T-helper 1 cell treated with Interleukin-12 subunit alpha and Interleukin-12 subunit beta and Interleukin-4 antibody, amounts not matched to agents 30 μg/mL and 1 μg/mL, for 36 hours (primary cell): ENCODE results near the gene C1QTNF6.

Experiments used
- H3K27ac Mint-ChIP-seq: one replicate; pipeline ENCODE4 v1.8.0; 2021; ENCODE audit warnings: mild to moderate bottlenecking, mixed read lengths
- H3K27me3 Mint-ChIP-seq: one replicate; pipeline ENCODE4 v1.8.0; 2021; ENCODE audit warnings: low read depth, mixed read lengths
- H3K36me3 Mint-ChIP-seq: one replicate; pipeline ENCODE4 v1.8.0; 2021; ENCODE audit warnings: low read depth, mixed read lengths
- H3K4me1 Mint-ChIP-seq: one replicate; pipeline ENCODE4 v1.8.0; 2021; ENCODE audit warnings: low read depth, mixed read lengths
- H3K4me3 Mint-ChIP-seq: one replicate; pipeline ENCODE4 v1.8.0; 2021; ENCODE audit warnings: mild to moderate bottlenecking, moderate library complexity, mixed read lengths
- H3K9me3 Mint-ChIP-seq: one replicate; pipeline ENCODE4 v1.8.0; 2021; ENCODE audit warnings: mixed read lengths

The C1QTNF6 gene

DNA sequence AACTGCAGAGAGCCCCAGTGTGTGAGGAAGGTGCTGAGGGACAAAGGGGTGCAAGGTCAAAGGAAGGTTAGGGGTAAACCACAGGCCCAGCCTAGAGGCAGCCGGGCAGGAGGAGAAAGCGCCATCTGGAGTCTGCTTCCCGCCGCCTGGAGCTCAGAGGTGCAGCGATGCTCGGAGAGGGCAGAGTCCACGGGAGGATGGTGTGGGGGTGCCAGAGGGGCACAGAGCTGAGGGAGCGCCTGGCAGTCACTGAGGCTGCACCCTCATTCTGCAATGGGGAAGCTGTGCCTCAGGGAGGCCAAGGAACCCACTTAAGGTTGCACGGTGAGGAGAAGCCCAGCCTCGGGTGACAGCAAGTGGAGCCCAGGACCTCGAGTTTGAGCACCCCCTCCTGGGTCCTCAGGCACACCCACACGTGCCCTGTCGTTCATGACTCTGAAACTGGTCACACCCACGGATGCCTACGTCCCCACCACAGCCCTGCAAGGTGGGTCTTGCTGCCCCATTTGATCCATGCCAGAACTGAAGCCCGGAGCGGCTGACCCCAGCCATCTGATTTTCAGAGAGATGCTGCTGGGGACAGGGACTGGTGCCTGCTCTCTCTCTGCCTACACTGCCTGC lies 39.9 kb downstream of the C1QTNF6 start:
- peak overlapping the region; percentile 98 for H3K27ac Mint-ChIP-seq
- H3K27me3 Mint-ChIP-seq = no peaks in the 10 kb centered on the region
- peak overlapping the region; percentile 90 for H3K4me3 Mint-ChIP-seq
- H3K9me3 Mint-ChIP-seq = peaks cover 11% of the 10 kb centered on the region
- H3K36me3 Mint-ChIP-seq = peaks cover 50% of the 10 kb centered on the region
- peaks cover 63% of the 10 kb centered on the region for H3K4me1 Mint-ChIP-seq

- peak overlapping the region; percentile 86 for H3K27ac Mint-ChIP-seq
- peaks cover 68% of the 10 kb centered on the region for H3K4me1 Mint-ChIP-seq
- peaks cover 53% of the 10 kb centered on the region for H3K36me3 Mint-ChIP-seq
- H3K4me3 Mint-ChIP-seq = peak overlapping the region; percentile 90
- no peaks in the 10 kb centered on the region for H3K27me3 Mint-ChIP-seq
- peaks cover 11% of the 10 kb centered on the region for H3K9me3 Mint-ChIP-seq
Observed at GRCh38 chr22:37147186-37147990, 40.7 kb downstream of the C1QTNF6 start.

DNA sequence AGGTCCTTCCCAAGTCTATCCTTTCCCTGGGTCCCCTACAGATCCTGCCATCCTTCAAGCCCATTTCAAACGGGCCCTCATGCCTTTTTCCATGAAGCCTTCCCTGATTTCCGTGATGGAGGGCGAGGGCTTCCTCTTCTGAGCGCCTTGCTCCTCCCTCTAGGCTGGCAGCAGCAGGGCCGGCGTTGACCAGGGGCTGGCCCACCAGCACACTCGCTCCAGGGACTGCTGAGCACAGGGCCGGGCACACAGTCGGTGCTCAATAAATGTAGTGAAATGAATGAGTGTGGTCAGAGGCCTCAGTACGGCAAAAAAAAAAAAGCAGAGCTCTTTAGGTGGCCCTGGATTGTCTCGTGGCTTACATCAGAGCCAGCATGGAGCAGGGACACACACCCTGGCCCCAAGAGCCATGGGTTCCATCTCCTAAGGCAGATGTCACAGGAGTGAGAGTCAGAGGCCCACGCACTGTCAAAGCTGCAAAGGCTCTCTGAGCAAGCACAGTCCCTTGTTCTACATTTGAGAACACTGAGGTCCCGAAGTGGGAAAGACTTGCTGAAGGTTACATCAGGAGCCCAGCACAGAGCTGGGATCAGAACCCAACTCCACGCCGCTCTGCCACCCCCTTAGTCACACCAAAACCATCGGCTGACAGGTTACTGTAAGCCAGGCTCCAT lies 41.4 kb downstream of the C1QTNF6 start:
- no peaks in the 10 kb centered on the region for H3K27me3 Mint-ChIP-seq
- H3K36me3 Mint-ChIP-seq = peaks cover 53% of the 10 kb centered on the region
- H3K27ac Mint-ChIP-seq = peak overlapping the region; percentile 55
- peak overlapping the region; percentile 90 for H3K4me3 Mint-ChIP-seq
- H3K4me1 Mint-ChIP-seq = peaks cover 66% of the 10 kb centered on the region
- peaks cover 11% of the 10 kb centered on the region for H3K9me3 Mint-ChIP-seq

DNA sequence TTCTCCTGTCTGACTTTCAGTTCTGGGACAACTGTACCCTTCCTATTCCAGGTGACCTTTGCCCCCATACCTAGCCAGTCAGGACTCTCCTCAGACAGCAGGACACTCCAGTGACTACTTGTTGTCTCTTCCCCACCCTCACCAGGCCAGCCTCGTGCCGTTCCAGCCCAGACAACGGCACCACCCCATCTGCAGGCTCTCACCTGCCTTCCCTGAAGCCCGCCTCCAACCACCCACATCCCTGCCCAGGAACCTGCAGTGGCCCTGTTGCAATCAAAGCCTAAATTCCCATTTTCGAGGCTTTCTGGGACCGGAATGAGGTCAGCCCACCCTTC lies 42.0 kb downstream of the C1QTNF6 start:
- Mint-ChIP-seq H3K36me3 (peaks cover 49% of the 10 kb centered on the region), H3K27ac (peak overlapping the region; percentile 55), H3K4me3 (peak overlapping the region; percentile 90), H3K4me1 (peaks cover 60% of the 10 kb centered on the region), H3K27me3 (no peaks in the 10 kb centered on the region), H3K9me3 (peaks cover 6% of the 10 kb centered on the region)

GRCh38 chr22:37145180-37146050 lies 42.6 kb downstream of the C1QTNF6 start:
- Mint-ChIP-seq H3K4me1 (peaks cover 55% of the 10 kb centered on the region), H3K9me3 (no peaks in the 10 kb centered on the region), H3K4me3 (peak overlapping the region; percentile 90), H3K36me3 (peaks cover 47% of the 10 kb centered on the region), H3K27me3 (no peaks in the 10 kb centered on the region), H3K27ac (peak overlapping the region; percentile 55)

GRCh38 chr22:37144180-37144554 lies 43.9 kb downstream of the C1QTNF6 start:
- Mint-ChIP-seq H3K27me3 (no peaks in the 10 kb centered on the region), H3K27ac (no peak overlapping the region), H3K9me3 (no peaks in the 10 kb centered on the region), H3K4me1 (peaks cover 48% of the 10 kb centered on the region), H3K4me3 (no peak overlapping the region), H3K36me3 (peaks cover 41% of the 10 kb centered on the region)

- Mint-ChIP-seq H3K4me3 (no peak overlapping the region), H3K27me3 (no peaks in the 10 kb centered on the region), H3K9me3 (no peaks in the 10 kb centered on the region), H3K27ac (no peak overlapping the region), H3K36me3 (peaks cover 55% of the 10 kb centered on the region), H3K4me1 (peaks cover 45% of the 10 kb centered on the region)
Observed at GRCh38 chr22:37141971-37142370, 46.1 kb downstream of the C1QTNF6 start.

DNA sequence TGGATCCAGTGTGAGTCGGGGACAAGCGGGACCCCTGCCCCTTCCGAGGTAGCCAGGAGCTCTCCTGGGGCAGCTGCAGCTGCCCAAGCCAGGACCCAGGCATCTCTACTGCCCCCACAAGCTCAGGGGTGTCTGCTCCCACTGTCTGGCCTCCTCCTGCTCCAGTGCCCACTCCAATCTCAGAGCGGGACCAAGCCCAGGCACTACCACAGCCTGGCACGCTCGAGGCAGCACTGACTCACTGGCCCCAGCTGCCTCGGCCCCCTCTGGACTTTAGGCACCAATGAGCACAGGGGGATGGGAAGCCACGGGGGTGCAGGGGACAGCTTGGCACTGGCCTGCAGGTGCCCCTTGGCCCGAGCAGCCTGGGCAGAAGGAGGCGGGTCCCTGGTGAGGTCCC lies 46.6 kb downstream of the C1QTNF6 start:
- H3K27me3 Mint-ChIP-seq = no peaks in the 10 kb centered on the region
- H3K4me3 Mint-ChIP-seq = no peak overlapping the region
- H3K27ac Mint-ChIP-seq = no peak overlapping the region
- H3K9me3 Mint-ChIP-seq = no peaks in the 10 kb centered on the region
- H3K36me3 Mint-ChIP-seq = peaks cover 55% of the 10 kb centered on the region
- H3K4me1 Mint-ChIP-seq = peaks cover 45% of the 10 kb centered on the region

DNA sequence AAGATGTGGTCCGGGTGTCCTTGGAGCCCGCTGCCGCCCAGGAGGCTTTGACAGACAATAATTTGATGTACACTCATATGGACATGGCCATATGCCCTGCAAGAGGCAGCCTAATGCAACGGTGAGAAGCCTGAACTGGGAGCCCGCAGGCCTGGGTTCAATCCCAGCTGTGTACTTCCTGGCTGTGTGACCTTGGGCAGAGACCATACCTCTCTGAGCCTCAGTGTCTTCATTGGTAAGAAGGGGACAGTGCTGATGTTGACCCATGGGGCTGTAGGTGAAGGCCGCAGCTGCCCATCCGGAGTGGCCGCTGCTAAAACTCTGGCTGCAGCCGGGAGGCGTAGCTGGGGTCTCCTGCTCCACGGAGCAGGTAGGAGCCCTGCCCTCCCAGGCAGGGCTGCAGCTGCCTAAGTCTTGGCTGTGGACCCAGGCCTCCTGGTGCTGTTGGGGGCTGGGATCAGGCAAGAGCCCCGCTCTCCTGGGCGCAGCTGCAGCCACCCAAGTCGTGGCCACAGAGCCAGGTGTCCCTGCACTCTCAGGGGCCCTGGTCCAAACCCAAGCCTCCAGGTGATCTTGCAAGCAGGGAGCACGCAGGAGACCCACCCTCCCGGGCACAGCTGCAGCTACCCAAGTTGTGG lies 47.2 kb downstream of the C1QTNF6 start:
- Mint-ChIP-seq H3K4me3 (no peak overlapping the region), H3K27ac (no peak overlapping the region), H3K9me3 (no peaks in the 10 kb centered on the region), H3K36me3 (peaks cover 51% of the 10 kb centered on the region), H3K27me3 (no peaks in the 10 kb centered on the region), H3K4me1 (peaks cover 39% of the 10 kb centered on the region)

DNA sequence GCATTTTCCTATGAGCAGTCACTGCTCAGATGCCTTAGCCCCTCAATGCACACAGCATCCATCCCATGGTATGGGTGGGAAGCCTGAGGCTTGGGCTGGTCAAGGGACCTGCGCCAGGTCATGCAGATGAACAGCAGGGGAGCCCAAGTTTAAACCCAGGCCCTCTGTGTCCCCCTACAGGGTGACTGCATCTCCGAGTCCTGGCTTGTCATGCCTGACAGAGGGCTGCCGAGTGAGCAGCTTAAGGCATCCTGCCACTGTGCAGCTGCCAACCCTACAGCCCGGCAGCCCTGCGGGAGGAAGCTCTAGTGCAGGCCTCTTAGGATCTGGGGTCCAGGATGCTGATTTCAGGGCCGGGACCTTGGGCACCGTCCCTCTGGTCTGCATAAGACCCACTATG lies 48.3 kb downstream of the C1QTNF6 start:
- Mint-ChIP-seq H3K4me3 (no peak overlapping the region), H3K4me1 (peaks cover 32% of the 10 kb centered on the region), H3K36me3 (peaks cover 54% of the 10 kb centered on the region), H3K9me3 (no peaks in the 10 kb centered on the region), H3K27ac (no peak overlapping the region), H3K27me3 (no peaks in the 10 kb centered on the region)

DNA sequence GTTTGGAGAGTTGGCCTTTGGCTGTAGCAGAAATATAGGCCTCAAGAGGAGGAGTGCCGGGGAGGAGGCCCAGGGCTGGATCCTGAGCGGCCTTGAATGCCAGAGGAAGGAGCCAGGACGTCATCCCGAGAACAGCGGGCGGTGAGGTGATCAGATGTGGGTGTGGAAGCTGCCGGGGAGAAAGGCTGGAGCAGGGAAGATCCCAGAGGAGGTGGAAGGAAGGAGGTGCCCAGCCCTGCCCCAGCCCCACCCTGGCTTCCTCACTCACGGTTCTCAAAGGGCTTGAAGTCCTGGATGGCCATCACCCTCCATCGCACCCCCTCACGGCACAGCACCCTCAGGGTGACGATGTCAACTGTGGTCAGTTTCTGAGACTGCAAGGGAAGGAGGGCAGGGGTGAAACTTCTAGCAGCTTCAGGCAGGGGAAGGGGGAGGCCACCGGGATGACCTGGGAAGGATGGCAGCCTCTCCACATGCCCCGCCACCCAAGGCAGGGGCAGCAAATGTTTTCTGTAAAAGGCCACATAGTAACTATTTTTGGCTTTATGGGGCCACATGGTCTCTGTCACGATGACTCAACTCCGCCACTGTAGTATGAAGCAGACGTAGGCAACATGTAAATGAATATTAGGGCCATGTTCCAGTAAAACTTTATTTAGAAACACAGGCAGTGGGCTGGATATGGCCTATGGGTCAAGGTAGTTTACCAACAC lies 49.0 kb downstream of the C1QTNF6 start:
- Mint-ChIP-seq H3K27me3 (no peaks in the 10 kb centered on the region), H3K4me3 (no peak overlapping the region), H3K36me3 (peaks cover 57% of the 10 kb centered on the region), H3K9me3 (no peaks in the 10 kb centered on the region), H3K4me1 (peaks cover 28% of the 10 kb centered on the region), H3K27ac (peak overlapping the region; percentile 63)

DNA sequence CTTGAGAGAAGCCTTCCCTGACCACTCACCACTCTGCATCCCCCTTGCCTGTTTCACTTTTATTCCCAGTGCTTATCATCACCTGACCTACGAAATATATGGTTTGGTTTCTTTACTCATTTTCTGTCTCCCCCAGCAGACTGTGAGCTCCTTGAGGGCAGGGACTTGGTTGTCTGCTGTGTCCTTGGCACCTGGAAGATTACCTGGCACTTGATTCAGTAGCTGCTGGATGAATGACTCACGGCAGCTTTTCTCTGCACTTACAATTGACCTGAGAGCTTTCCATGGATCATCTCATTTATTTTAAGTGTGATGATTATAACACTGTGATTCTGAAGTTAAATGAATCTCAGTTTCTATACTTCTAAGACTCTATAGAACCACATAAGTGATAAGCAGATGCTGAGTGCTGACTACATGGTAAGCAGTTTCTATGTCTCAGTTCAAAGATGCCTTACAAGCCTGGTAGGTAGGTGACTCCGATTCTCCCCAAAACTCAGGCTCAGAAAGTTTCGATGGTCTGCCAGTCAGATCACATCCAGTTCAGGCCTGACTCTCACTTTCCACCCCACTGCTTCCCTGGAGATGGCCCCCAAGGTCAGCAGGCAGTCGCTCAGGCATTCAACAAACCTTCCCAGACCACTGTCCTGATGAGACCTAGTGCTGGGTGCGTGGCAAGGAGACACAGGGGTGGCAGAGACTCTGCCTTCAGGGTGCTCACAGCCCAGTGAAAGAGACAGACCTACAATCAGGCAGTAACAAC lies 50.0 kb downstream of the C1QTNF6 start:
- no peaks in the 10 kb centered on the region for H3K9me3 Mint-ChIP-seq
- H3K4me3 Mint-ChIP-seq = no peak overlapping the region

DNA sequence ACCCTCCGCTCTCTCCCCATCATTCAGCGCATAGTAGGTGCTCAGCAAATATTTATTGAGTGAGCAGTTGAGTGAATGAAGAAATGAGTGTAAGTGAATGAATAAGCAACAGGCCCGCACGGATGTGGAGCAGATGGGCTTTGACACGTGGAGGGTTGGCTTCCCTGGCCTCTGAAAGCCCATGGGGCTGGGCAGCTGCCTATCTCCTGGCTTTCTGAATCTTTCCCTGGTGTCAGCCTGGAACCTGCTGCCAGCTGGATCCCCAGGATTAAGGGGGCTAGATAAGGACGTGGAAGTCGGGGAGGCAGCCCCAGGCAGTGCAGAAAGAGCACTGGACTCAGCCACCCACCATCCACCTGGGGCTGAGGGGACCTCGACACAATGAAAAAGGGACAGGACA lies 50.9 kb downstream of the C1QTNF6 start:
- Mint-ChIP-seq H3K4me3 (no peak overlapping the region), H3K36me3 (peaks cover 61% of the 10 kb centered on the region), H3K27ac (no peak overlapping the region), H3K27me3 (no peaks in the 10 kb centered on the region), H3K9me3 (no peaks in the 10 kb centered on the region), H3K4me1 (peaks cover 25% of the 10 kb centered on the region)

More for the DNA sequence above, 50.0 kb downstream of the C1QTNF6 start:
- H3K4me1 Mint-ChIP-seq = peaks cover 22% of the 10 kb centered on the region
- H3K27me3 Mint-ChIP-seq = no peaks in the 10 kb centered on the region
- peak overlapping the region; percentile 77 for H3K27ac Mint-ChIP-seq
- H3K36me3 Mint-ChIP-seq = peaks cover 55% of the 10 kb centered on the region
